MM.1S (cell line): ENCODE results near the gene EEF2KMT.
"Not testable (repeated sequence)": the region's sequence is repeated elsewhere in the genome, so short reads cannot be mapped to it uniquely, and the experiment has no call there.

Experiments
- DNase-seq: peaks from one replicate; pipeline ENCODE4 v3.0.0-alpha.2; 2015
- H2AFZ ChIP-seq: fragments of 300-600 bp; sonication (generic); 2 replicates; pipeline ENCODE4 v1.6.0; 2016; ENCODE audit warnings: antibody characterized with exemption, low read length
- H3F3A ChIP-seq: fragments of 300-600 bp; sonication (generic); 2 replicates; pipeline ENCODE4 v1.6.1; 2016; ENCODE audit warnings: mild to moderate bottlenecking, antibody characterized with exemption, low read length, moderate library complexity, mixed read lengths; ENCODE audit not compliant: insufficient read depth
- H3K27ac ChIP-seq: fragments of 300-600 bp; sonication (generic); 2 replicates; pipeline ENCODE4 v1.5.1; 2016; ENCODE audit warnings: mild to moderate bottlenecking, low read length
- H3K27me3 ChIP-seq: fragments of 300-600 bp; sonication (generic); replicated peaks from 2 replicates; pipeline ENCODE4 v1.6.0; 2016; ENCODE audit warnings: low read length; ENCODE audit not compliant: insufficient read depth
- H3K36me3 ChIP-seq: fragments of 300-600 bp; sonication (generic); replicated peaks from 2 replicates; pipeline ENCODE4 v1.6.1; 2016; ENCODE audit warnings: mild to moderate bottlenecking, low read length, mixed read lengths; ENCODE audit not compliant: insufficient read depth
- H3K4me1 ChIP-seq: fragments of 300-600 bp; sonication (generic); 2 replicates; pipeline ENCODE4 v1.6.1; 2016; ENCODE audit warnings: low read length, mixed read lengths
- H3K4me2 ChIP-seq: fragments of 300-600 bp; sonication (generic); 2 replicates; pipeline ENCODE4 v1.6.0; 2016; ENCODE audit warnings: low read depth, low read length
- H3K4me3 ChIP-seq: fragments of 300-600 bp; sonication (generic); 2 replicates; pipeline ENCODE4 v1.5.1; 2016; ENCODE audit warnings: low read length, mixed read lengths
- H3K79me2 ChIP-seq: fragments of 300-600 bp; sonication (generic); 2 replicates; pipeline ENCODE4 v1.6.1; 2016; ENCODE audit warnings: mixed run types, low read length, mixed read lengths
- H3K9ac ChIP-seq: fragments of 300-600 bp; sonication (generic); 2 replicates; pipeline ENCODE4 v1.6.1; 2016; ENCODE audit warnings: low read length, mixed read lengths
- H3K9me2 ChIP-seq: fragments of 300-600 bp; sonication (generic); replicated peaks from 2 replicates; pipeline ENCODE4 v1.6.1; 2016; ENCODE audit warnings: mild to moderate bottlenecking, low read length, mixed read lengths; ENCODE audit not compliant: insufficient read depth
- H3K9me3 ChIP-seq: fragments of 300-600 bp; sonication (generic); replicated peaks from 2 replicates; pipeline ENCODE4 v1.6.1; 2016; ENCODE audit warnings: mild to moderate bottlenecking, low read length, mixed read lengths; ENCODE audit not compliant: insufficient read depth
- H4K20me1 ChIP-seq: fragments of 300-600 bp; sonication (generic); 2 replicates; pipeline ENCODE4 v1.6.1; 2016; ENCODE audit warnings: mild to moderate bottlenecking, low read length, moderate library complexity, mixed read lengths; ENCODE audit not compliant: insufficient read depth
- EZH2 ChIP-seq: fragments of 300-600 bp; sonication (generic); optimal IDR thresholded peaks from 2 replicates; pipeline ENCODE3; 2017; ENCODE audit warnings: low read depth, mild to moderate bottlenecking, antibody characterized with exemption, low read length, mixed read lengths
- EZH2phosphoT487 ChIP-seq: fragments of 300-600 bp; sonication (generic); IDR thresholded peaks from 2 replicates; pipeline ENCODE4 v1.6.1; 2018; ENCODE audit warnings: antibody characterized with exemption, low read length
- TF ChIP-seq, protein P1 (sequence below): fragments of 300-600 bp; sonication (generic); IDR thresholded peaks from 2 replicates; pipeline ENCODE4 v1.5.1; 2016; ENCODE audit warnings: antibody characterized with exemption, low read length, mixed read lengths

EEF2KMT gene

DNA sequence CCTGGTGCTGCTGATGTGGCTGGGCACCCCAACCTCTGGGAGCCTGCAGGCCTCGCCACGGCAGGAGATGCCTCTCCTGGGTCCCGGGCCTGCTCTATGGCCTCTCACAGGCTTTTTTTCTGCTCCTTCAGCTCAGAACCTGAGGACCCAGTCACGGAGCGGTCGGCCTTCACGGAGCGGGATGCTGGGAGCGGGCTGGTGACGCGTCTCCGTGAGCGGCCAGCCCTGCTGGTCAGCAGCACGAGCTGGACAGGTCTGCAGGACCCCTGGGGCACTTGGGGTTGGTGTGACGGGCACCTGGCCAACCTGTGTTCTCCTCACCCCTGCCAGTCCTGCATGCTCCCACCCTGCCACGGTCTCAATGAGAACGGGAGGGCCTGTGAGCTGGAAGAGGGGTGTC, 19.0 kb downstream of the EEF2KMT start:
- Histone ChIP-seq H3K4me1 (no peaks in the 10 kb centered on the region), H3K27ac (no peak overlapping the region), H3K27me3 (no peaks in the 10 kb centered on the region), H3K4me2 (no peak overlapping the region), H3K79me2 (peaks cover 9% of the 10 kb centered on the region), H3K9me3 (no peaks in the 10 kb centered on the region), H2AFZ (no peak overlapping the region), H3K9ac (no peak overlapping the region), H3K36me3 (no peaks in the 10 kb centered on the region), H3K9me2 (no peaks in the 10 kb centered on the region), H4K20me1 (no peaks in the 10 kb centered on the region), H3F3A (no peaks in the 10 kb centered on the region), H3K4me3 (no peak overlapping the region)
- TF ChIP-seq EZH2: no peak
- no peak for TF ChIP-seq EZH2phosphoT487
- TF ChIP-seq, protein P1, sequence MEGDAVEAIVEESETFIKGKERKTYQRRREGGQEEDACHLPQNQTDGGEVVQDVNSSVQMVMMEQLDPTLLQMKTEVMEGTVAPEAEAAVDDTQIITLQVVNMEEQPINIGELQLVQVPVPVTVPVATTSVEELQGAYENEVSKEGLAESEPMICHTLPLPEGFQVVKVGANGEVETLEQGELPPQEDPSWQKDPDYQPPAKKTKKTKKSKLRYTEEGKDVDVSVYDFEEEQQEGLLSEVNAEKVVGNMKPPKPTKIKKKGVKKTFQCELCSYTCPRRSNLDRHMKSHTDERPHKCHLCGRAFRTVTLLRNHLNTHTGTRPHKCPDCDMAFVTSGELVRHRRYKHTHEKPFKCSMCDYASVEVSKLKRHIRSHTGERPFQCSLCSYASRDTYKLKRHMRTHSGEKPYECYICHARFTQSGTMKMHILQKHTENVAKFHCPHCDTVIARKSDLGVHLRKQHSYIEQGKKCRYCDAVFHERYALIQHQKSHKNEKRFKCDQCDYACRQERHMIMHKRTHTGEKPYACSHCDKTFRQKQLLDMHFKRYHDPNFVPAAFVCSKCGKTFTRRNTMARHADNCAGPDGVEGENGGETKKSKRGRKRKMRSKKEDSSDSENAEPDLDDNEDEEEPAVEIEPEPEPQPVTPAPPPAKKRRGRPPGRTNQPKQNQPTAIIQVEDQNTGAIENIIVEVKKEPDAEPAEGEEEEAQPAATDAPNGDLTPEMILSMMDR: no peak
- DNase-seq: no peak

DNA sequence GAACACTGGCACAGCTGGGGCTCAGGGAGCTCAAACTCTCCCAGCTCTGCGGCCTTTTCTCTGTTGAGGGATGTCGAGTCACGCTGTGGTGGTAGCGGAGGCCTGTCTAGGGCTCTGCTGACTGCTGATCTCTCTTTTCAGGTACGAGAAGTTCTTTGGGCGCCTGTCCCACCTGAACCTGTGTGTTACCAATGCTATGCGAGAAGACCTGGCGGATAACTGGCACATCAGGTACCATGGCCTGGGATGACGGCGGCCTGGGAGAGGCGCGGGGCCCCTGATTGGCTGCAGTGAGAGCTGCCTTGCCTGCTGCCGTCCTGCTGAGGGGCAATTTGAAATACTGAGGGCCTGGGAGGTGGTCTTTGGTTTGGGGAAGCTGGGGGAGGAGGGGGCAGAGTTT, 20.3 kb downstream of the EEF2KMT start:
- Histone ChIP-seq H3F3A (no peaks in the 10 kb centered on the region), H3K9me2 (no peaks in the 10 kb centered on the region), H3K9me3 (no peaks in the 10 kb centered on the region), H3K27me3 (no peaks in the 10 kb centered on the region), H3K27ac (no peak overlapping the region), H3K4me3 (no peak overlapping the region), H3K79me2 (peaks cover 22% of the 10 kb centered on the region), H2AFZ (no peak overlapping the region), H3K4me2 (no peak overlapping the region), H4K20me1 (no peaks in the 10 kb centered on the region), H3K9ac (no peak overlapping the region), H3K4me1 (peaks cover 9% of the 10 kb centered on the region; the same call in 1 of the 2 replicates), H3K36me3 (no peaks in the 10 kb centered on the region)
- no peak for DNase-seq
- TF ChIP-seq, protein P1: no peak
- TF ChIP-seq EZH2phosphoT487 (no peak), EZH2 (no peak)

DNA sequence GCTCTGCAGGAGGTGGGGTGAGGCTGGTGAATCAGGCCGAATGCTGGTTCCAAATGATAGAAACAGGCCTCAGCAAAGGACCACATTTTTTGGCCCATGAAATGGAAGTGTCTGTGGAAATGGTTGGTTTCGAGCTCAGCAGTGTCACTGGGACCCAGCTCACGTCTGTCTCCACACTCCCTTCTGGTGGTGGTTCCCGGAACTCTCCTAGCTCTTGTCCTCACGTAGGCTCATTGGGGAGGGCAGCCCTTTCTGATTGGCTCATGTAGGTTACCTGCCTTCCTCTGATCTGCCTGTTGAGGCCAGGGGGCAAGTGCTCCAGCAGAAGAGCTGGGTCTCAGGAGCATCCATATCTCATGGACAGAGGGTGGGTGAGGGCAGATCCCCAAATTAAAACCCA, 22.0 kb downstream of the EEF2KMT start:
- peaks cover 5% of the 10 kb centered on the region for H3F3A ChIP-seq
- no peak overlapping the region for H2AFZ ChIP-seq
- H4K20me1 ChIP-seq: no peaks in the 10 kb centered on the region
- H3K36me3 ChIP-seq: no peaks in the 10 kb centered on the region
- no peaks in the 10 kb centered on the region for H3K27me3 ChIP-seq
- peaks cover 14% of the 10 kb centered on the region for H3K4me1 ChIP-seq
- no peak overlapping the region for H3K4me2 ChIP-seq
- no peak overlapping the region for H3K9ac ChIP-seq
- no peak overlapping the region for H3K4me3 ChIP-seq
- no peaks in the 10 kb centered on the region for H3K9me3 ChIP-seq
- peaks cover 26% of the 10 kb centered on the region for H3K79me2 ChIP-seq
- TF ChIP-seq EZH2: no peak
- TF ChIP-seq EZH2phosphoT487: no peak
- TF ChIP-seq, protein P1: no peak
- H3K27ac ChIP-seq: no peak overlapping the region
- H3K9me2 ChIP-seq: no peaks in the 10 kb centered on the region
- DNase-seq: no peak

DNA sequence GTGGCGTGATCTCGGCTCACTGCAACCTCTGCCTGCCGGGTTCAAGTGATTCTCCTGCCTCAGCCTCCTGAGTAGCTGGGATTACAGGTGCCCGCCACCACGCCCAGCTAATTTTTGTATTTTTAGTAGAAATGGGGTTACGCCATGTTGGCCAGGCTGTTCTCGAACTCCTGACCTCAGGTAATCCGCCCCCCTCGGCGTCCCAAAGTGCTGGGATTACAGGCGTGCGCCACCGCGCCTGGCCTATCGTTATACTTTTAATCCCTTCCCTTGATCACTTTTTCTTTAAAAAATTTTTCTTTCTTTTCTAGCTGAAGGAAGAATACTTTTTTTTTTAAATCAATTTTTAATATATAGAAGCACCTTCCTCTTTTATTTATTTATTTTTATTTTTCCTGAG, 23.8 kb downstream of the EEF2KMT start:
- H3K4me2 ChIP-seq, H2AFZ ChIP-seq, H3F3A ChIP-seq, H3K9me3 ChIP-seq, H3K9ac ChIP-seq, H3K36me3 ChIP-seq, H3K9me2 ChIP-seq, DNase-seq, H3K27ac ChIP-seq, H3K27me3 ChIP-seq, H3K4me3 ChIP-seq, H4K20me1 ChIP-seq: not testable (repeated sequence)
- Histone ChIP-seq H3K4me1 (peaks cover 14% of the 10 kb centered on the region), H3K79me2 (peaks cover 26% of the 10 kb centered on the region)
